Stimulated activated naive CD8-positive, alpha-beta T cell treated with anti-CD3 and anti-CD28 coated beads, Interleukin-15, amount 100 ng/mL, for 72 hours (primary cell): Measurements from ENCODE around the gene ACP3.
"Not testable (repeated sequence)": the region's sequence is repeated elsewhere in the genome, so short reads cannot be mapped to it uniquely, and the experiment has no call there.

ENCODE experiments used
- ATAC-seq: fragments of 150-1000 bp; cut with Tn5 transposase; 2 replicates; pipeline ENCODE4 v1.10.0; 2021; ENCODE audit warnings: mild to moderate bottlenecking, moderate library complexity
- DNase-seq, 2 donors: peaks; one replicate each; pipeline ENCODE4 v3.0.0; 2021 to 2022
- H3K27ac Mint-ChIP-seq, 2 donors: one replicate each; pipeline ENCODE4 v1.8.0; 2022; ENCODE audit warnings: mild to moderate bottlenecking in 2 of 2, mixed read lengths in 2 of 2, moderate library complexity in 2 of 2
- H3K27me3 Mint-ChIP-seq: one replicate; pipeline ENCODE4 v1.8.0; 2022; ENCODE audit warnings: mixed read lengths
- H3K4me1 Mint-ChIP-seq: one replicate; pipeline ENCODE4 v1.8.0; 2022; ENCODE audit warnings: mild to moderate bottlenecking, mixed read lengths
- H3K4me3 Mint-ChIP-seq, 2 donors: one replicate each; pipeline ENCODE4 v1.8.0; 2022; ENCODE audit warnings: mild to moderate bottlenecking in 2 of 2, mixed read lengths in 2 of 2, moderate library complexity in 1 of 2
- H3K9me3 Mint-ChIP-seq, 2 donors: one replicate each; pipeline ENCODE4 v1.8.0; 2022; ENCODE audit warnings: mixed read lengths in 2 of 2

ACP3 gene

GRCh38 chr3:132378048-132378762 lies 61.0 kb downstream of the ACP3 start:
- H3K9me3 Mint-ChIP-seq, result no peaks in the 10 kb centered on the region
- no peak overlapping the region for H3K4me3 Mint-ChIP-seq
- peaks cover 8% of the 10 kb centered on the region for H3K4me1 Mint-ChIP-seq
- DNase-seq (no peak), ATAC-seq (peak; percentile 60)
- no peak overlapping the region for H3K27ac Mint-ChIP-seq
- peaks cover 21% of the 10 kb centered on the region for H3K27me3 Mint-ChIP-seq

- DNase-seq (no peak), ATAC-seq (no peak)
- no peak overlapping the region for H3K27ac Mint-ChIP-seq
- H3K4me3 Mint-ChIP-seq, result no peak overlapping the region
- peaks cover 21% of the 10 kb centered on the region for H3K27me3 Mint-ChIP-seq
- no peaks in the 10 kb centered on the region for H3K9me3 Mint-ChIP-seq
- peaks cover 8% of the 10 kb centered on the region for H3K4me1 Mint-ChIP-seq
Measured at GRCh38 chr3:132378846-132379245, 61.6 kb downstream of the ACP3 start.

GRCh38 chr3:132380920-132381319 lies 63.7 kb downstream of the ACP3 start:
- peaks cover 8% of the 10 kb centered on the region for H3K4me1 Mint-ChIP-seq
- peaks cover 21% of the 10 kb centered on the region for H3K27me3 Mint-ChIP-seq
- ATAC-seq, result no peak
- H3K27ac Mint-ChIP-seq, result no peak overlapping the region
- H3K4me3 Mint-ChIP-seq, result no peak overlapping the region
- no peaks in the 10 kb centered on the region for H3K9me3 Mint-ChIP-seq
- DNase-seq, result no peak

GRCh38 chr3:132381348-132381944 lies 64.2 kb downstream of the ACP3 start:
- no peak for ATAC-seq
- DNase-seq, result no peak
- peaks cover 8% of the 10 kb centered on the region for H3K4me1 Mint-ChIP-seq
- peaks cover 21% of the 10 kb centered on the region for H3K27me3 Mint-ChIP-seq
- no peak overlapping the region for H3K4me3 Mint-ChIP-seq
- no peaks in the 10 kb centered on the region for H3K9me3 Mint-ChIP-seq
- H3K27ac Mint-ChIP-seq, result no peak overlapping the region

- Mint-ChIP-seq H3K9me3 (no peaks in the 10 kb centered on the region), H3K4me1 (peaks cover 8% of the 10 kb centered on the region), H3K27ac (no peak overlapping the region), H3K27me3 (peaks cover 19% of the 10 kb centered on the region), H3K4me3 (no peak overlapping the region)
- DNase-seq, result no peak
- no peak for ATAC-seq
Measured at GRCh38 chr3:132382267-132382666, 65.1 kb downstream of the ACP3 start.

- no peak for ATAC-seq
- peaks cover 18% of the 10 kb centered on the region for H3K27me3 Mint-ChIP-seq
- no peak for DNase-seq
Measured at GRCh38 chr3:132382688-132383194, 65.5 kb downstream of the ACP3 start.

GRCh38 chr3:132386259-132386658 lies 69.1 kb downstream of the ACP3 start:
- peaks cover 7% of the 10 kb centered on the region for H3K27me3 Mint-ChIP-seq

More at GRCh38 chr3:132382688-132383194, 65.5 kb downstream of the ACP3 start:
- H3K9me3 Mint-ChIP-seq, result no peaks in the 10 kb centered on the region
- peaks cover 8% of the 10 kb centered on the region for H3K4me1 Mint-ChIP-seq
- H3K4me3 Mint-ChIP-seq, result no peak overlapping the region
- H3K27ac Mint-ChIP-seq, result no peak overlapping the region

GRCh38 chr3:132392675-132393074 lies 75.5 kb downstream of the ACP3 start:
- ATAC-seq, result peak; percentile 76
- H3K27me3 Mint-ChIP-seq, H3K4me3 Mint-ChIP-seq, H3K27ac Mint-ChIP-seq, H3K4me1 Mint-ChIP-seq, DNase-seq, H3K9me3 Mint-ChIP-seq: not testable (repeated sequence)

More at GRCh38 chr3:132386259-132386658, 69.1 kb downstream of the ACP3 start:
- ATAC-seq, result no peak
- no peak overlapping the region for H3K4me3 Mint-ChIP-seq
- no peaks in the 10 kb centered on the region for H3K9me3 Mint-ChIP-seq
- no peak for DNase-seq
- no peaks in the 10 kb centered on the region for H3K4me1 Mint-ChIP-seq
- no peak overlapping the region for H3K27ac Mint-ChIP-seq

GRCh38 chr3:132394320-132394719 lies 77.1 kb downstream of the ACP3 start:
- H3K9me3 Mint-ChIP-seq, result no peaks in the 10 kb centered on the region
- H3K4me1 Mint-ChIP-seq, result no peaks in the 10 kb centered on the region
- ATAC-seq (no peak), DNase-seq (no peak)
- no peak overlapping the region for H3K27ac Mint-ChIP-seq
- H3K4me3 Mint-ChIP-seq, result no peak overlapping the region
- no peaks in the 10 kb centered on the region for H3K27me3 Mint-ChIP-seq

- no peaks in the 10 kb centered on the region for H3K4me1 Mint-ChIP-seq
- ATAC-seq, result no peak
Measured at GRCh38 chr3:132395126-132395525, 77.9 kb downstream of the ACP3 start.

GRCh38 chr3:132396255-132396654 lies 79.0 kb downstream of the ACP3 start:
- DNase-seq (no peak), ATAC-seq (no peak)
- Mint-ChIP-seq H3K27me3 (peaks cover 3% of the 10 kb centered on the region), H3K4me1 (no peaks in the 10 kb centered on the region), H3K27ac (no peak overlapping the region), H3K9me3 (no peaks in the 10 kb centered on the region), H3K4me3 (no peak overlapping the region)

More at GRCh38 chr3:132395126-132395525, 77.9 kb downstream of the ACP3 start:
- H3K27ac Mint-ChIP-seq, result no peak overlapping the region
- no peak for DNase-seq
- H3K27me3 Mint-ChIP-seq, result no peaks in the 10 kb centered on the region
- H3K4me3 Mint-ChIP-seq, result no peak overlapping the region
- H3K9me3 Mint-ChIP-seq, result no peaks in the 10 kb centered on the region

GRCh38 chr3:132396776-132397175 lies 79.6 kb downstream of the ACP3 start:
- H3K4me3 Mint-ChIP-seq, H3K4me1 Mint-ChIP-seq, DNase-seq, H3K27ac Mint-ChIP-seq, ATAC-seq, H3K27me3 Mint-ChIP-seq, H3K9me3 Mint-ChIP-seq: not testable (repeated sequence)

- H3K9me3 Mint-ChIP-seq, result no peaks in the 10 kb centered on the region
- H3K27me3 Mint-ChIP-seq, result peaks cover 8% of the 10 kb centered on the region
- DNase-seq, result peak in 1 of 2 donors; percentile 27
- H3K27ac Mint-ChIP-seq, result no peak overlapping the region
- no peak overlapping the region for H3K4me3 Mint-ChIP-seq
- H3K4me1 Mint-ChIP-seq, result no peaks in the 10 kb centered on the region
- ATAC-seq, result peak; percentile 68
Measured at GRCh38 chr3:132399054-132399929, 82.1 kb downstream of the ACP3 start.

GRCh38 chr3:132401255-132401654 lies 84.0 kb downstream of the ACP3 start:
- DNase-seq, result no peak
- no peak overlapping the region for H3K27ac Mint-ChIP-seq
- H3K9me3 Mint-ChIP-seq, result no peaks in the 10 kb centered on the region
- no peak overlapping the region for H3K4me3 Mint-ChIP-seq
- ATAC-seq, result no peak
- H3K27me3 Mint-ChIP-seq, result peaks cover 8% of the 10 kb centered on the region
- H3K4me1 Mint-ChIP-seq, result no peaks in the 10 kb centered on the region

GRCh38 chr3:132404276-132404675 lies 87.1 kb downstream of the ACP3 start:
- Mint-ChIP-seq H3K9me3 (no peaks in the 10 kb centered on the region), H3K4me1 (no peaks in the 10 kb centered on the region), H3K4me3 (no peak overlapping the region), H3K27me3 (peaks cover 8% of the 10 kb centered on the region), H3K27ac (no peak overlapping the region)
- DNase-seq, result no peak
- no peak for ATAC-seq

GRCh38 chr3:132405188-132405587 lies 88.0 kb downstream of the ACP3 start:
- Mint-ChIP-seq H3K27ac (no peak overlapping the region), H3K4me1 (no peaks in the 10 kb centered on the region), H3K9me3 (no peaks in the 10 kb centered on the region), H3K27me3 (peaks cover 8% of the 10 kb centered on the region), H3K4me3 (no peak overlapping the region)
- ATAC-seq (no peak), DNase-seq (no peak)
